ENCODE data around the gene TMEM201.
"Not testable (repeated sequence)": the region's sequence is repeated elsewhere in the genome, so short reads cannot be mapped to it uniquely, and the experiment has no call there.

Gene TMEM201

DNA sequence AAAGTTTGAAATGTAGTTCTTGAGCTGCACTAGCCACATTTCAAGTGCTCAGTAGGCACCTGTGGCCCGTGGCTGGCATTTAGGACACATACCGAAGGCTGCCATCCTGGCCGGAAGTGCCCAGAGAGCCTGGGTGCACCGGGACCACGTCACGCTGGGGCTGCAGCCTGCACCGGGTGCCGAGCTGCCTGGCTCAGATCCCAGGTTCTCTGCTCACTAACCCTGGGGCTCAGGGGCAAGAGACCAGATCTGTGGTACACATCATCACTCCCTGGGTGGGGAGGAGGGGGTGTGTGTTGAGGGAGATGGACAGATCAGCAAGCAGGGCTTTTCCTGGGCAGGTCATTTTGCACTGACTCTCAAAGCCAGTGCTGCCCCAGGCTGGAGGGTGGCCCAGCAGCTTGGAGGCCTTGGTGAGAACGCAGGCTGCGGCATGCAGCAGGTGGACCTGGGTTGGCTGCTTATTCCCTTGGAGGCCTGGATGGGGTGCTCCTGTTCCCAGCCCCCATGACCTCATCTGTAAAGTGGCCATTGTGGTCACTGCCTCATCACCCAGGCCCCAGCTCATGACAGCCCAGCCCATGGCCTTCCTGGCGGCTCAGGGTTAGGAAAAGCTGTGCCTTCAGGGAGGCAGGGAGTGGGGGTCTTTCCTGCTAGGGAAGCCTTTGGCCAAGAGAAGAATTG, 23.6 kb downstream of the TMEM201 start:
- no peak overlapping the region for H3K27ac Mint-ChIP-seq
- no peaks in the 10 kb centered on the region for H3K4me1 Mint-ChIP-seq
- no peaks in the 10 kb centered on the region for H3K9me3 Mint-ChIP-seq
- no peak for ATAC-seq (ENCODE audit: low read depth)
- H3K27me3 Mint-ChIP-seq: no peaks in the 10 kb centered on the region
- no peak for DNase-seq (ENCODE audit: low spot score in 2 of 2)
- no peak overlapping the region for H3K4me3 Mint-ChIP-seq
- H3K36me3 Mint-ChIP-seq: peaks cover 5% of the 10 kb centered on the region

DNA sequence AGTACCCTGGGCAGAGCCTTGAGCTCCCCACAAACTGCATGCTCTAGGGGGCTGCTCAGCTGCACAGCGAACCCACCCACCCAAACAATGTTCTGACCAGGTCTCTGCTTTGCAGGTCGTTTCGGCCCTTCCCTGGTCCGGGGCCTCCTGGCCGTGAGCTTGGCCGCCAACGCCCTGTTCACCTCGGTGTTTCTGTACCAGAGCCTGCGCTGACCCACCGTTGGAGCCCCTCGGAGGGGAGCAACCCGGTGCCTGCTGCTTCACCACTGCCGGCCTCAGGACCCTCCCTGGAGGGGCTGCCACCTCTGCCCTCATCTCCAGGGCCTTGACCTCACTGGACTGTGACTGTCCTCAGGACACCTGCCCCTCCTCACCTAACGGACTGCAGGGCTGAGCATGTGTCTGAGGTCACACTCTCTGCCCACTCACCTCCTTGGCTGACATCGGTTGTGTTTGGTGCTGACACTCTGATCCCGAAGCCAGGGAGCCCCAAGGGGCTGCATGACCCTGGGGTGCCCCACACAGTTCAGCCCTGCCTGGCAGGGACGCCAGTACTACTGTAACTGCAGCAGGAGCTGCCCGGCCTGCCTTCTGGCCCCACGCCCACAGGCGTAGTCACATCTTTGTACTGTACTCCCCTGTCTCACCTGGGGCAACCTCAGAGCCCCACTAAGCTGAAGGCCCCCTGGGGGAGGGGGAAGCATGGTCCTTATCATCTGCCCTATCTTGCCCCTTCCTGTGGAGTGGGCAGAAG, 24.3 kb downstream of the TMEM201 start:
- H3K27me3 Mint-ChIP-seq: no peaks in the 10 kb centered on the region
- DNase-seq (ENCODE audit: low spot score in 2 of 2): no peak
- H3K4me1 Mint-ChIP-seq: no peaks in the 10 kb centered on the region
- no peaks in the 10 kb centered on the region for H3K9me3 Mint-ChIP-seq
- peaks cover 5% of the 10 kb centered on the region for H3K36me3 Mint-ChIP-seq
- H3K27ac Mint-ChIP-seq: no peak overlapping the region
- H3K4me3 Mint-ChIP-seq: no peak overlapping the region
- no peak for ATAC-seq (ENCODE audit: low read depth)

DNA sequence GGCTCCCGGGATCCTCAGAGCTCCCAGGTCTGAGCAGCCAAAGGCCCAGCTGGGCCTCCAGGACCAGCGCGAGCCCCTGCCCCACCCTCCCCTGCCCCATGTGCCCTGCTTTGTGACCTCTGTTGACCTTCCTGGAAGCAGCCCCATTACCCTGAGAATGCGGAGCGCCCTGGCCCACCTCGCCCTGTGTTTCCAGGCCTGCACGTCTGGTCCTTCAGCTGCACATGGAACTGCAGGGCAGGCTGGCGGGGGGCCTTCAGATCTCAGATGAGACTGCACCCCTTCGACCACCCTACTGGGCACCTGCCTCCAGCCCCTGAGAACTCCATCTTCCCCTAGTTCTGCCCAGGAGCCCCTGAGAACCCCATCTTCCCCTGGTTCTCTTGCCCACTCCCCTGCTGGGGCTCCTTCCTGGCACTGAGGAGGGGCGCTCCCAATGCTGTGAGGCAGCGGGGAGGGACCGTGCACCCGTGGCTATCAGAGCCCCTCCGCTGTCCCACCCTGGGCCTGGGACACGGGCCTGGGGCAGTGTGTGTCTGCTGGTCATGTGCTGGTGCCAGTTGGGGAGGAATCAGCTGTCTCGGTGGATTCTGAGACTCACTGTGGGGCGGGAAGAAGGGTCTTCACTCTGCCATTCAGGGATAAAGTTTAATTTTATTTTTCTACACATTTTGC, 25.1 kb downstream of the TMEM201 start:
- no peak overlapping the region for H3K4me3 Mint-ChIP-seq
- ATAC-seq (ENCODE audit: low read depth): no peak
- H3K27ac Mint-ChIP-seq: no peak overlapping the region
- DNase-seq (ENCODE audit: low spot score in 2 of 2): no peak
- peaks cover 5% of the 10 kb centered on the region for H3K36me3 Mint-ChIP-seq
- no peaks in the 10 kb centered on the region for H3K9me3 Mint-ChIP-seq
- H3K4me1 Mint-ChIP-seq: no peaks in the 10 kb centered on the region
- H3K27me3 Mint-ChIP-seq: no peaks in the 10 kb centered on the region

GRCh38 chr1:9615316-9616063, 26.8 kb downstream of the TMEM201 start:
- Mint-ChIP-seq H3K4me3 (no peak overlapping the region), H3K4me1 (peaks cover 4% of the 10 kb centered on the region), H3K27me3 (peaks cover 2% of the 10 kb centered on the region), H3K27ac (no peak overlapping the region), H3K36me3 (peaks cover 5% of the 10 kb centered on the region), H3K9me3 (no peaks in the 10 kb centered on the region)
- DNase-seq (ENCODE audit: low spot score in 2 of 2): peak; percentile 46 to 53
- peak; percentile 97 for ATAC-seq (ENCODE audit: low read depth)

- H3K36me3 Mint-ChIP-seq: peaks cover 2% of the 10 kb centered on the region
- H3K27ac Mint-ChIP-seq: no peak overlapping the region
- no peak for DNase-seq (ENCODE audit: low spot score in 2 of 2)
- H3K4me1 Mint-ChIP-seq: peaks cover 6% of the 10 kb centered on the region
- no peak overlapping the region for H3K4me3 Mint-ChIP-seq
- ATAC-seq (ENCODE audit: low read depth): no peak
- H3K27me3 Mint-ChIP-seq: peaks cover 2% of the 10 kb centered on the region
- peaks cover 2% of the 10 kb centered on the region for H3K9me3 Mint-ChIP-seq
Observed at GRCh38 chr1:9618909-9619679, 30.4 kb downstream of the TMEM201 start.

DNA sequence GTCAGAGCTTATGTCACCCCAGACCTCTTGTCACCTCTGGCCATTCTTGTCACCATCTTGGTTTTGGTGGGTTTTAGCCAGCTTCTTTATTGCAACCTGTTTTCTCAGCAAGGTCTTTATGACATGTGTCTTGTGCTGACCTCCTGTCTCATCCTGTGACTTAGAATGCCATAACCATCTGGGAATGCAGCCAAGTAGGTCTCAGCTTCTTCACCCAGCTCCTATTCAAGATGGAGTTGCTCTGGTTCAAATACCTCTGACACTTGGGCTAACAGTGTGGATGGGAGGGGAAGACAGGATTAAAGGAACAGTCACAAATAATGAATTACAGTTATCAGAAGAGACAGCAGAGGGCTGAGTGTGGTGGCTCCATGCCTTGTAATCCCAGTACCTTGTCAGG, 32.3 kb downstream of the TMEM201 start:
- Mint-ChIP-seq H3K4me3 (no peak overlapping the region), H3K9me3 (peaks cover 2% of the 10 kb centered on the region), H3K27ac (no peak overlapping the region), H3K27me3 (peaks cover 2% of the 10 kb centered on the region), H3K36me3 (peaks cover 3% of the 10 kb centered on the region), H3K4me1 (peaks cover 13% of the 10 kb centered on the region)
- DNase-seq (ENCODE audit: low spot score in 2 of 2) (no peak), ATAC-seq (ENCODE audit: low read depth) (no peak)

DNA sequence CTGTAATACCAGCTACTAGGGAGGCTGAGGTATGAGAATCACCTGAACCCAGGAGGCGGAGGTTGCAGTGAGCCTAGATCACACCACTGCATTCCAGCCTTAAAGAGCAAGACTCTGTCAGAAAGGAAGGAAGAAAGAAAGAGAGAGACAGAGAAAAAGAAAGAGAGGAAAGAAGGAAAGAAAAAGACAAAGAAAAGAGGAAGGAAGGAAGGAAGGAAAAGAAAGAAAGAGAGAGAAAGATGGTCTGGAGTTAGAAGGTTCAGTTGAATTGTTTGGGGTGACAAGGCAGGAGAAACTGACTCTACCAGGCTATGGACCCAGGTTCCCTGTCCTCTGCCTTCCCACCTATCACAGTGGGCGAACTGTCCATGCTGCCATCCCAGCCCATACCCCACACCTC, 35.4 kb downstream of the TMEM201 start:
- DNase-seq (ENCODE audit: low spot score in 2 of 2) (no peak), ATAC-seq (ENCODE audit: low read depth) (no peak)
- peaks cover 2% of the 10 kb centered on the region for H3K9me3 Mint-ChIP-seq
- H3K4me3 Mint-ChIP-seq: no peak overlapping the region
- peaks cover 1% of the 10 kb centered on the region for H3K27me3 Mint-ChIP-seq
- peaks cover 3% of the 10 kb centered on the region for H3K36me3 Mint-ChIP-seq
- peaks cover 24% of the 10 kb centered on the region for H3K4me1 Mint-ChIP-seq
- no peak overlapping the region for H3K27ac Mint-ChIP-seq

- not testable (repeated sequence) for H3K4me3 Mint-ChIP-seq; H3K9me3 Mint-ChIP-seq; DNase-seq (ENCODE audit: low spot score in 2 of 2); ATAC-seq (ENCODE audit: low read depth); H3K27me3 Mint-ChIP-seq; H3K27ac Mint-ChIP-seq; H3K36me3 Mint-ChIP-seq
- peaks cover 32% of the 10 kb centered on the region for H3K4me1 Mint-ChIP-seq
Observed at GRCh38 chr1:9625030-9625429, 36.3 kb downstream of the TMEM201 start.

DNA sequence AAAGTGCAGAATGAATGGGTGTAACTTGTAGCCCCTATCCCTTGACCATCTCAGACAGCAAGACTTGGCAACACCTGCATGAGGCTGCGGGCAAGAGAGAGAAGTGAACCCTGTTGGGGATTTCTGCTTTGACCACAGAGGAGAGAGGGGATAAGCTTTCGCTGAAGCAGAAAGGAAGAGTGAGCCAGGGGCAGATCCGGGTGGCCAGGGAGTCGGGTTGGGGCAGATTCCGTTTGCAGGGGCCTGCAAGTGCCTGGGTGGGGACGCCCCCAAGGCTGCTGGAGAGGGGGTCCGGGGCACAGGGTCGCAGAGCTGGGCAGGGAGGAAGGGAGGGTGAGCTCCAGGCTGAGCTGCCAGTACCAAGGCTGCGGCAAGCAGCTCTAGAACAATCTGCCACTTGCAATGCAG, 37.5 kb downstream of the TMEM201 start:
- Mint-ChIP-seq H3K27ac (peak overlapping the region; percentile 88), H3K27me3 (no peaks in the 10 kb centered on the region), H3K4me1 (peaks cover 40% of the 10 kb centered on the region), H3K9me3 (peaks cover 2% of the 10 kb centered on the region), H3K36me3 (peaks cover 5% of the 10 kb centered on the region), H3K4me3 (peak overlapping the region; percentile 83)
- DNase-seq (ENCODE audit: low spot score in 2 of 2) (peak; percentile 67 to 70), ATAC-seq (ENCODE audit: low read depth) (peak; percentile 72)

DNA sequence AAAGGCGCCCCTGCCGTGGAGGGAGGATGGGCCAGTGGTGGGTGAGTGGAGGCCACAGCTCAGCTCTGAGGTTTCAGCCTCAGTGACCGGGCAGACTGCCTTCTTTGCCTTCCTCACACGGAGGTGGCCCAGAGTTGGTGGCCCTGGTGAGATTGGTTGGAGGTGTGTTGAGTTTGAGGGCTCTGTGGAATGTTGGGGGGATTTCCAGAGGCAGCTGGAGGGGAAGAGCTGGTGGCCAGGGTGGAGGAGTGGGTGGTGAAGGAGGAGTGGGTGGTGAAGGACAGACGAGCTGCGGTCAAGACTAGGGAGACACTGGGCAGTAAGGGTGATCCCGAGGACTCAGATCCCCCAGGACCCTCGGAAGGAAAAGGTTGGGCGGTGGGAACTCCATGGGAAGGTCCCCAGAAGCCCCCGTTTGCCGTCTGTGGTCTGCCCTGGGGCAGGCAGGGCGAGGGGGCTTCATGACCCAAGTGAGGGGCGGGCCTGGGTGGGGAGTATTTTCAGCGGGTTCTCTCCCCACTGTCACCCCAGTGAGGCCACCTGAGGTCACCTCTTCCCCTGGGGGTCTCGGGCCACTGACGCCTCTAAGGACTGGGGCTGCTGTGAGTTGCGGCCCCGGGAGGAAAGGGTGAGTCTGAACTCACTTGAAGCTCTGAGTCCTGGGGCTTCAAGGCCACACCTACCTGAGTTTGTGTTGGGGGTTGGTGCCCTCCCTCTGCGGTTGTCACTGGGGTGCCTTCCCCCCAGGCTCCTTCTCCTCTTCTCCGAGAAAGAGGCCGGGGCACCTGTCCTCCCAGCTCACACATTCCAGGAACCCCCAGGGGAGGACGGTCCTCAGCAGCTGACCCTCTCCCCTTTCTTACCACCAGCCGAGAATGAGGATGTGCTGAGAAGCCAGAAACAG, 40.1 kb downstream of the TMEM201 start:
- Mint-ChIP-seq H3K27me3 (no peaks in the 10 kb centered on the region), H3K36me3 (peaks cover 7% of the 10 kb centered on the region), H3K9me3 (peaks cover 2% of the 10 kb centered on the region), H3K4me1 (peaks cover 43% of the 10 kb centered on the region), H3K27ac (peak overlapping the region; percentile 87), H3K4me3 (peak overlapping the region; percentile 83)
- ATAC-seq (ENCODE audit: low read depth) (peak; percentile 9), DNase-seq (ENCODE audit: low spot score in 2 of 2) (peak in 1 of 2 donors; percentile 56)

DNA sequence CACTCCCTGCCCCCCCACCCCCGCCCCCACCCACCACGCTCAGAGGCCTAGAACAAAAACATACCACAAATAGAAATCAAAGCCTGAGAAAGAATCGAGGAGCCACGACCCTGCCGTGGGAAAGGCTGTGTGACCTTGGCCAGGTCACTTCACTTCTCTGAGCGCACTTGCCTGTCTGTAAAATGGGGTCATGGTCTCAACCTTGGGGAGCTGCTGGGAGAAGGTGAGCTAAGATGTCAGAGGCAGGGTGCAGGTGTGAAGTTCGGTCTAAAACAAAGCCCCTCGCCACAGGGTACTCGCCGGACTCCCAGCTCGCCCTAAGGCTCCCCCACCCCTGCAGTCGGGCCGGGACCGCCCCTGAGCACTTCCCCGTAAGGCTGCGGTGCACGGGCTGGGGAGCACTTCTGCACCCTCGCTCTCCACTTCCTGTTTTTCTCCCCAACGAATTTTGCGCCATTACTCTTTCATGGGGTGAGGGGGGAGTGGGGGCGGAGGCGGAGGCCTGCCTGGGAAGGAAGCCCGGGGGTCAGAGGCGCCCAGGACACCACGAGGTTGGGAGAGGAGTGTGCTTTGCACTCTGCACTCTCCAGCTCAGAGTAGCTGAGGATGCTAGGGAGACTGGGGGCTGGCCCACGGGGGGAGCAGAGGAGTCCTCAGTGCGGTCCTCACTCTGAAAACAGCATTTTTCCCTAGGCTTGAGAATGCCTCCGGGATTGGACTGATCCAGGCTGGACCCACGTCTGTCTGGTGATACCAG, 40.9 kb downstream of the TMEM201 start:
- ATAC-seq (ENCODE audit: low read depth) (peak; percentile 53), DNase-seq (ENCODE audit: low spot score in 2 of 2) (peak; percentile 63 to 68)
- Mint-ChIP-seq H3K4me1 (peaks cover 39% of the 10 kb centered on the region), H3K9me3 (no peaks in the 10 kb centered on the region), H3K27ac (peak overlapping the region; percentile 87), H3K36me3 (peaks cover 4% of the 10 kb centered on the region), H3K4me3 (peak overlapping the region; percentile 83), H3K27me3 (no peaks in the 10 kb centered on the region)

Measured in memory B cell (primary cell).